SU-DHL-6 (cell line): Measurements from ENCODE around the gene NCF1.
"Not testable (repeated sequence)": the region's sequence is repeated elsewhere in the genome, so short reads cannot be mapped to it uniquely, and the experiment has no call there.

Experiments
- CTCF ChIP-seq: fragments of 200-600 bp; sonication (generic); IDR thresholded peaks from one replicate; pipeline ENCODE4 v1.5.1; 2017; ENCODE audit warnings: antibody characterized with exemption, mild to moderate bottlenecking, low read length, moderate library complexity; ENCODE audit not compliant: insufficient read depth, poor library complexity, severe bottlenecking
- EZH2phosphoT487 ChIP-seq: fragments of 200-600 bp; sonication (generic), shearing (Covaris generic); conservative IDR thresholded peaks from 2 replicates; pipeline ENCODE4 v1.6.1; 2018; ENCODE audit warnings: mild to moderate bottlenecking, antibody characterized with exemption, low read length, moderate library complexity, mixed read lengths

GRCh38 chr7:74821259-74821658, 47.4 kb downstream of the NCF1 start:
- TF ChIP-seq CTCF, EZH2phosphoT487: not testable (repeated sequence)
